ENCODE results near the gene SLC4A11.

Gene SLC4A11

GRCh38 chr20:3239026-3239866, at the start of gene SLC4A11:
TSS of gene SLC4A11 (minus strand) at chr20:3239190. CDS start at chr20:3239137, 53 bp downstream.
- H3K4me3 ChIP-seq (ENCODE audit: low read length), result peak within 1 kb of the TSS; percentile 71
- peak; percentile 62 for DNase-seq (ENCODE audit: low read depth)
- TF ChIP-seq, protein P1, sequence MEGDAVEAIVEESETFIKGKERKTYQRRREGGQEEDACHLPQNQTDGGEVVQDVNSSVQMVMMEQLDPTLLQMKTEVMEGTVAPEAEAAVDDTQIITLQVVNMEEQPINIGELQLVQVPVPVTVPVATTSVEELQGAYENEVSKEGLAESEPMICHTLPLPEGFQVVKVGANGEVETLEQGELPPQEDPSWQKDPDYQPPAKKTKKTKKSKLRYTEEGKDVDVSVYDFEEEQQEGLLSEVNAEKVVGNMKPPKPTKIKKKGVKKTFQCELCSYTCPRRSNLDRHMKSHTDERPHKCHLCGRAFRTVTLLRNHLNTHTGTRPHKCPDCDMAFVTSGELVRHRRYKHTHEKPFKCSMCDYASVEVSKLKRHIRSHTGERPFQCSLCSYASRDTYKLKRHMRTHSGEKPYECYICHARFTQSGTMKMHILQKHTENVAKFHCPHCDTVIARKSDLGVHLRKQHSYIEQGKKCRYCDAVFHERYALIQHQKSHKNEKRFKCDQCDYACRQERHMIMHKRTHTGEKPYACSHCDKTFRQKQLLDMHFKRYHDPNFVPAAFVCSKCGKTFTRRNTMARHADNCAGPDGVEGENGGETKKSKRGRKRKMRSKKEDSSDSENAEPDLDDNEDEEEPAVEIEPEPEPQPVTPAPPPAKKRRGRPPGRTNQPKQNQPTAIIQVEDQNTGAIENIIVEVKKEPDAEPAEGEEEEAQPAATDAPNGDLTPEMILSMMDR (conservative IDR thresholded peaks at IDR 0.05; ENCODE audit: low read length), result no peak

DNA sequence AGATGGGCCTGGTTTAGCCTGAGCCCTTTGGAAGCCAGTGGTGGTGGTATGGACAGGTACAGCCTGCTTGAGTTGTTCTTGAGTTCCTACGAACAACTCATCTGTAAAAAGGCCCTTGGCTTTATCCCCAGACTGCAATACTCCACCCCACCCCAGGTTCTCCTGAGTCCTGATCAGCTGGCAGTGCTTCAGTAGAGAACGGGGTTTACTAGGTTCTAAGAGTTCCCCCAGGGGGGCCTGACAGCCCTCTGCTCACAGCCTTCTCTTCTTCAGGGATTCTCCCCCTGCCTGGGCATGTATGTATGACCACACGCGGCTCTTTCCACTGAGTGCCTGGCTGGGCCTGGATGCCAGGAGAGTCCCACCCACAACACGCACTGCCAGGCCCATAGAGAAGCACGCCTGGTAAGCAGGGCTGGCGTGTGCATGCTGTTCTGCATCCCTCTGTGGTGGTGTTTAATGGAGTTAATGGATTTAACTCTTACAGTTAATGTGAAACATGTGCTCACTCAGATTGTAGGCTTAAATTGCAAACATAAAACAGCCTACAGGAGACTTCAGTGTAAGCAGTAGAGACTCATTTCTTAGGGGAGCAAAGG, 44.3 kb upstream of the SLC4A11 start:
- no peak overlapping the region for H3K4me3 ChIP-seq (ENCODE audit: low read length)
- DNase-seq (ENCODE audit: low read depth), result no peak
- TF ChIP-seq, protein P1 (conservative IDR thresholded peaks at IDR 0.05; ENCODE audit: low read length), result no peak

DNA sequence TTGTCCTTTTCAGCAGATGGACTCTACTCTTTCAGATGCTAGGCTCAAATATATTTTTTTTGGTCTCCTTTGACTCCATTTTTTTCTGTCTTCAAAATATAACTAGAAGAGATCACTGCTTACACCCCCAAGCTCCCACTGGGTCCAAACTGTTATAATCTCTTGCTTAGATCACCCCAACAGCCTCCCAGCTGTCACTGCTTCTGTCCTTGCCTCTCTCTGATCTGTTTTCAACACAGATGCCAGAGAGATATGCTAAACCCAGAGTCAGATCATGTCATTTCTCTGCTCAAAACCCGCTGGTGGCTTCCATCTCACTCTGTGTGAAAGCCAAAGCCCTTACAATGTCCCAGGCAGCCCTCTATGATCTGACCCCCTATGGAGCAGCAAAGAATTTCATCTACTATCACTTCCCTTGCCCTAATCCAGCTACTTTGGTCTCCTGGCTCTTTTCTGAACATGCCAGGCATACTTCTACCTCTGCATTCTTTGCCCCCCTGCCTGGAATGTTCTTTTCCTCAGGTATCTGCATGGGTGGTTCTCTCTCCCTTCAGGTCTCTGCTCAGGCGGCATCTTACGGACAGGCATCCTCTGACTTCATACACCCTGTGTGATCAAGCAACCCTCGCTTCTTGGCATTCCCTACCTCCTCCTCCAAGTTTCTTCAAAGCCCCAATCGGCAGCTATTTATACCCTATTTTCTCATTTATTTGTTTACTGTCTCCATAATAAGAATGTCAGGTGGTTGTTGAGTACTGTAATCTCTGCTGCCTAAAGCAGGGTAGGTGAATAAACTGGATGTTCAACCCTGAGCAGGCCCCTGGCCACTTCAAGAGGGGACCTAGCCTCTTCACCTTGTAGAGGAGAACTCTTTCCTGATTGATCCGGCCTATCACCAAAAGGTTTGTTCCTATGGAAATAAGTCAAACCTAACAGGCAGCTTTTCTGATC, 43.6 kb upstream of the SLC4A11 start:
- no peak overlapping the region for H3K4me3 ChIP-seq (ENCODE audit: low read length)
- no peak for DNase-seq (ENCODE audit: low read depth)
- TF ChIP-seq, protein P1 (conservative IDR thresholded peaks at IDR 0.05; ENCODE audit: low read length), result no peak

DNA sequence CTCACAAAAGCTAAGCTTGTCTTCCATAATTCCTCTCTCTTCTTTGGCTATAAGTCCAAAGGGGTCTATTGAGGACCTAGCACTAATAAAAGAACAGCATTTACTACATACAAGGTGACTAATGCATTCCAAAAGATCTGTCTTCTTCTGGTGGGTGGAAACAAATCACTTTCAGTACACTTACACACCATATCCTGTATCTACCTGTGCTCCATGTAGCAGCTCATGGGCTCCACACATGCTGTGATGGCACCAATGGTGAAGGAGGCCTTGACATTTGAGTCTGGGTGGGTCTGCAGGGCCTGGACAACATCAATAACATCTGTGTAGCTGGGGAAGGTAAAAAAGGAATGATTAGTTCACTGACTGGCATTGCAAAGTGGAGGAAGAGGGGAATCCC, 42.4 kb upstream of the SLC4A11 start:
- H3K4me3 ChIP-seq (ENCODE audit: low read length), result no peak overlapping the region
- no peak for DNase-seq (ENCODE audit: low read depth)
- TF ChIP-seq, protein P1 (conservative IDR thresholded peaks at IDR 0.05; ENCODE audit: low read length), result no peak

DNA sequence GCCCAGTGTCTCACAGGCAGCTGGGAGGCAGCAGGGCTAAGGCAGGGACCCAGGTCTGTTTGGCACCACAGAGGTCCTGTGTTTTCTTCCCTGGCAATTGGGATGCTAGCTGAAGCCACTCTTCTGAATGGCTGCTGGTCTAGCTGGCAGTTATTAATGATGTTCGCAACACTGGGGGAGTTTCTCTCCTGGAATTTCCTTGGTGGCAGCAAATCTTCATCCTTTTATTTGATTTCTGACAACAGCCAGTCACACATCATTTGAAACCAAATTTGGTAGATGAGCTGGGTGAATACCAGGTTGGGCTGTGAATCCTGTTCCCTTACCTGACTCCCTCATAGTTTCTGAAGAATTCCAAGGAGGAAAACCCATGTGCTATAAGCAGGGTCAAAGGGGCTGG, 40.8 kb upstream of the SLC4A11 start:
- TF ChIP-seq, protein P1 (conservative IDR thresholded peaks at IDR 0.05; ENCODE audit: low read length), result no peak
- no peak for DNase-seq (ENCODE audit: low read depth)

DNA sequence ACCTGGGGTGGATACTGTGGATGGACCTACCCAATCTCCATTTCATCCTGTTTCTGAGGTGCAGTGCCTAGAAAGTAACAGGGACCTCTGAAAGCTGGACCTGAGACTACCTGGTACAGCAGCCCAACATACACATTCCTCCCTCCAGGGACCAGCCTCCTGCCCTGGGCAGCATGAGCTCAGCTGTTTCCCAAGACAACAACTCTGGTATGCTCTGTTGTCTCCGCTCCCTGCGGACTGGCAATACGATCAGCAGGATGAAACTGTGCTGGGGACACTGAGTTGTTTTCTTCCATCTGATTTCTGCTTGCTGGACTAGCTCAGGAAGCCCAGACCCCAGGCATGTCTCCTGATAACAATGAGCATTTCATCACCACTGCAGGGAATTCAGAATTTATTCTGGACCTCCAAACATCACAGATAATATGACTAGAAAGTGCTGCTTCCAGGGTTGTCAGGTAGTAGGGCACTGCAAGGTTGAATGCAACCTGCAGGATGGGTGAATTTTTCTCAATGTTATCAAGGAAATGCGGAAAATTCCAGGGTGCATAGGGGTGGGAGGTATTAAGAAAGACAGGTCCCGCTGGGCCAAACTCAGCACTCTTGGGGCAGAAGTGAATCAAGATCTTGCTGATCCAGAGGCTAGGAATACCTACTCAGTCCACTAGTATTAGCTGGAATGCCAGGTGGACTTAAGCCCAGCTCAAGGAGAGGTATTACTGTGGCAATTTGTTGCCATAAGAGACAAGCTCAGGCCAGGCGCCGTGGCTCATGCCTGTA, 38.9 kb upstream of the SLC4A11 start:
- H3K4me3 ChIP-seq (ENCODE audit: low read length), result no peak overlapping the region
- no peak for DNase-seq (ENCODE audit: low read depth)
- TF ChIP-seq, protein P1 (conservative IDR thresholded peaks at IDR 0.05; ENCODE audit: low read length), result no peak

More for the DNA sequence above, 40.8 kb upstream of the SLC4A11 start:
- no peak overlapping the region for H3K4me3 ChIP-seq (ENCODE audit: low read length)

Data from AG10803 (cell line).